ENCODE measurements around the gene OLIG3.

DNA sequence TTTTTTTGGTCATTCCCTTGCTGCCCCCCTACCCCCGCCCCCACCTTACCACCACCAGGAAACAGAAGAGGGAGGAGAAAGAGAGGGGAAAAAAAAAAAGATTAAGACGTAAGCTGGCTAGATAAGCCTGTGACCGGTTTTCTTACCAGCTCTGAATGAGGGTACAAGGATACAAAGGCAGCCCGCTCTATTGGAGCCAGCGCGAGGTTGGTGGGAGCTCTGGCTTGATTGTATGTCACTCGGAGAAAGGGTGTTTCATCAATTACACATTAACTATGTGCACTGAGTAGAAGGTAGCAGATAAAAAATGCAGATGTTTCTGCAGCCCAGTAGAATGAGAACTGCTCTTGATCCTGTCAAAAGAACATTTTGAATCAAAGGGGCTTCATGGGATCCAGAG lies 28.6 kb upstream of the OLIG3 start:
- TF ChIP-seq CTCF (IDR thresholded peaks at IDR 0.05 in 4 of 5, conservative IDR thresholded peaks at IDR 0.05 in 1 of 5) (no peak), POLR2A (IDR thresholded peaks at IDR 0.05) (no peak)

All from gastrocnemius medialis (tissue), 4 donors.